GM19035 (cell line): ENCODE measurements around the gene NHS.
"Not testable (repeated sequence)": the region's sequence is repeated elsewhere in the genome, so short reads cannot be mapped to it uniquely, and the experiment has no call there.

Experiments used
- ATAC-seq: cut with Tn5 transposase; IDR thresholded peaks from one replicate; pipeline ENCODE4 v1.9.1; 2021; ENCODE audit not compliant: unreplicated experiment

Gene NHS

DNA sequence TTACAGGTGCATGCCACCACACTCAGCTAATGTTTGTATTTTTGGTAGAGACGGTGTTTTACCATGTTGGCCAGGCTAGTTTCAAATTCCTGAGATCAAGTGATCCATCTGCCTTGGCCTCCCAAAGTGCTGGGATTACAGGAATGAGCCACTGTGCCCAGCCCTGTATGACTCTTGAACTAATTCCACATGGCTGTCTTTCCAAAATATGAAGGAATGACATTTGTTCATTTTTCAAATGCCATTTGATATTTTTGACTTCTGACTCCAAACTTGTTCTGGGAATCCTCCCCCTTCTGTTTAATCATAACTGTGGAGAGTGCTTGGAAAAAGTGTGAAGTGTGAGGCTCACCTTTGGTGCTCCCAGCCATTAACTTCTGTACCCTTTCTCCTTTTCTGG lies 119.2 kb downstream of the NHS start:
- ATAC-seq: no peak

DNA sequence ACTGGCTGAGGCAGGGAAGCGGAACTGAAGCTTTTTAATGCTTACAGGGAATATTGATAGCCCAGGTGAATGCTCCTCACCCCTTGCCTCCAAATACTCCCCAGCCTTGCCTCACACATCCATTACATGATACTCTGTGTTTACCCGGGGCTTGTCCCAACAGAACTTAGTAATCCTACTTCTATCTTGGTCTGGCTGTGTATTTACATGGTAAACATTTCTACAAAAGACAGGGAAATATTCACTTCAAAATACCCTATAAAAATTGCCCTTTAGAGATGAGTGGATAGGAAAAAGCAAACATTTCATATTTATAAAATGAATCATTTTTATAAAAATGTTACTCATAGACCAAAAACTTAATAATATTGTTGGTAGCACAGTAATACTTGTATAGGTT lies 120.1 kb downstream of the NHS start:
- no peak for ATAC-seq

DNA sequence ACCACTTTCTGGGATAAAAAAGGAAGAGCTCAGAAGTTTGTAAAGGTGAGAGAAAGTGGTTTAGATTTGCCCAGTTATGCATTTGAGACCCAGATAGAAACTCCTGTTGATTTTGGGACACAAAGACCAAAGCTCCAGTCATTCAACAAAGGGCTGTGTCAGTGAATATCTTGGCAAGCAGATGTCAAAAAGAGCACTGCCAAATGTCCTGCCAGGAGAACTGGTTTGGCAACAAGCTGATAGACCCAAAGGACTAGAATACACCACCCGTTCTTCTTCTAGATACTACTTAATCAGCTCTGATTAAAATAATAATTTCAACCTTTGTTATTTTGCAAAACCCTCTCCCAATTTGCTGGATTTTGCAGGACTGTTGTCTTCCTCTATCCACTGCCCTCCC lies 121.4 kb downstream of the NHS start:
- no peak for ATAC-seq

DNA sequence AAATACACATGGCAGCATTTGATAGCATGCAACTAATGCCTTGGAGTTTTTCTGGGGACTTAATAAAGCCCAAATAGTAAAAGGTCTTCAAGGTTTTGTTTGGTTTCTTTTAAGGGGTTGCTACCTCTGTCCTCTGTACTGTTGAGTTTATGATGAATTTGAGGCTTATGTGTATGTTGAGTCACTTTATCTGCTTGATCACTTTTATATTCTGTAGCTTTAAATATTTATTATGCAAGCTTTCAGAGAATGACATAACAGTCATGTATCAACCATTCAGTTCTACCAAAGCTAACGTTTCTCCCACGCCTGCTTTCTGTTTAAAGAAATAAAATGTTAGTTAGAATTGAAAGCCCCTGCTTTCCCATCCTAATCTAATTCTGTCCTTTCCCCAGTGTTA lies 122.2 kb downstream of the NHS start:
- ATAC-seq: no peak

DNA sequence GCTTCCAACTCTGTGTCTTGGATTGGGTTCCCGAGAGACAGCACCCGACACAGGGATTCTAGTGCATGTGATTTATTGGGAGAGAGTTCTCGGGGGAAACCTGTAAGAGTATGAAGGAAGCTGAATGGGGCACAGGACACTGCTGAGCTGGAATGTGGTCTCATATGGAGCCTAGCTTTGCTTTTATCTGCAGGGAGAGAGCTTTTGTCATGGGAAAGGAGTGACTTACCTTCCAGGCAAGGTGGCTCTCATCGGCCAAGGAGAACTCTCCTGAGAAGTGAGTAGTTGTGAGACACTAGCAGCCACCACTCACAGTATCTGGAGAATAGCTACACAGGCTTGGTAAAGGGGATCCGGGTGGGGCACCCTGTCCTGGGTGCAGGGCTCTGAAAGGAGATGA lies 124.5 kb downstream of the NHS start:
- no peak for ATAC-seq

DNA sequence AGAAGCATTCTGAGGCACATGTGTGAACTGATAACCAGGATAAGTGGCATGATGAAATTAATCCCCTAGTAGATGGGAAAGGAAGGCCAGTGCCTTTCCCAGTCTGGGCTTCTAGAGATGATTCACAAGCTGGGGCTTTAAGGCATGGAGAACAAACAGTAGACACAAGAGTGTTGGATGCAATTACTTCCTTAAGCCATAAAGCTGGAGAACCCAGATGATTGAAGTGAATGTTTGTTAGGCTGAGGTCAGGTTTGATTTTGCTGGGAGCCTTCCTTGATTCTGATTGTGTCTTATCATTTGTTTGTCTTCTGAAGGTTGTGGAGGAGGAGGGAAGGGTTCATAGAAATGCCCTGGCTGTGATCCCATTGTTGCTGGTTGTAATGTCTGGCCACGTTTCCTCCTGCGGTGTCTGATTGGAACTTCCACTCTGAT lies 125.2 kb downstream of the NHS start:
- ATAC-seq: no peak

DNA sequence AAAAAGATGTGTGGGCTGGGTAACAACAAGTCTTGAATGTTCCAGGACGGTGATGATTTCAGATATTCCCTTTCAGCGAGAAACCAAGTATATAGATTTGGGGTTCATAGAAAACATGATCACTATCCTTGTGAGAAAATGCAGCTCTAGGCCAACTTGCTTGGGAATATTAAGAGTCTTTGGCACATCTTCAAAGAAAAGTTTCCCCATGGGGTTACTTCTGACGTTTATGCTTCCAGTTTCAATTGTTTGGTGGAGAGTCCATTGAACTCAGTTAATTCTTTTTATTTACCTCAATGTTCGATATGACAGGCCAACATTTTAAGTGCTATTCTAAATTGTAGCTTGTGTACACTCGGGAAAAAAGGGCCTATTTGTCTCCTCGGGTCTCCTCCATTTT lies 126.7 kb downstream of the NHS start:
- ATAC-seq: no peak

DNA sequence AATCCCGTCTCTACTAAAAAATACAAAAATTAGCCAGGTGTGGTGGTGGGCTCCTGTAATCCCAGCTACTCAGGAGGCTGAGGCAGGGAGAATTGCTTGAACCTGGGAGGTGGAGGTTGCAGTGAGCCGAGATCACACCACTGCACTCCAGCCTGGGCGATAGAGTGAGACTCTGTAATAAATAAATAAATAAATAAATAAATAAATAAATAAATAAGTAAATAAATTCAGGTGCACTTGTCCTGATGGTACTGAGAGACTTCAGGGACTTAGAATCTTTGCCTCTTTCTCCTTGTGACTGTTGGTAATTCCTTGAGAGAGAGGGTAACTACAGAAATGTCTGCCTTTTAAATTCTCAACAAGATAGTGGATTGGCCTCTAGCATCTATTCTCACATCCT lies 131.4 kb downstream of the NHS start:
- not testable (repeated sequence) for ATAC-seq

DNA sequence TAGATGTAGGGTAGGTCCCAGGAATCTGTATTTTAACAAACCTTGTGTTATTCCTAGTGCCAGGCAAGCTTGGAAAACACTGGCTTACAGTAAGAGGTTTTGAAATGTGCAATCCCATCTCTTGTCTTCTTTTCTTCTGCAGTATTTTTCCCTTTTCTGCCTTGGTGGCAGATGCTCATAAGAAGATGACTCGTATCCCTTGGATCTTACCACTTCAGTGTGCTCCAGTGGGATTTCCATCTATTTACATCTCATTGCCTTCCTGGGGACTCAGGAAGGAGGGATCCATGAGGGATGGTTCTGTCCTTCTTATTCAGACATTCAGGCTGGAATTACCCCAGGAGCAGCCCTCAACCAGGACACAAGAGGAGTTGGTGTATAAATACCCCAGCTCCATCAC lies 136.6 kb downstream of the NHS start:
- ATAC-seq: no peak

DNA sequence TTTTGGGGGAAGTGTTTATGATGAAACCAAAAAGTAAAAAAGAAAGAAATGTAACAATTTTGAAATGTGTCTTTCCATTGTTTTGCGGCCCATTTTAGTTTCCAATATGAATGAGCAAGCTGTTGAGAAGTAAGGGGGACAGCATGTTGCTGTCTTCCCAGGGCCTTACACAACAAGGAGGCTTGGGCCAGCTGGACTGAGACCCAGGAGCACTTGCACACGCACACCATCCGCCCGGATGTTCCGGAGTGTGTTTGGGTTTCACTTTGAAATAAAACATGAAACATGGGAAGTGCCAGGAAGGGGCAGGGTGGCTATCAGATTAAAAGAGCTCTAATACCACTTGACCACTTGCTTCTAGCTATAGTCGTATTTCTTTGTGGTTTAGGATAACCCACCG lies 144.4 kb downstream of the NHS start:
- ATAC-seq: no peak

DNA sequence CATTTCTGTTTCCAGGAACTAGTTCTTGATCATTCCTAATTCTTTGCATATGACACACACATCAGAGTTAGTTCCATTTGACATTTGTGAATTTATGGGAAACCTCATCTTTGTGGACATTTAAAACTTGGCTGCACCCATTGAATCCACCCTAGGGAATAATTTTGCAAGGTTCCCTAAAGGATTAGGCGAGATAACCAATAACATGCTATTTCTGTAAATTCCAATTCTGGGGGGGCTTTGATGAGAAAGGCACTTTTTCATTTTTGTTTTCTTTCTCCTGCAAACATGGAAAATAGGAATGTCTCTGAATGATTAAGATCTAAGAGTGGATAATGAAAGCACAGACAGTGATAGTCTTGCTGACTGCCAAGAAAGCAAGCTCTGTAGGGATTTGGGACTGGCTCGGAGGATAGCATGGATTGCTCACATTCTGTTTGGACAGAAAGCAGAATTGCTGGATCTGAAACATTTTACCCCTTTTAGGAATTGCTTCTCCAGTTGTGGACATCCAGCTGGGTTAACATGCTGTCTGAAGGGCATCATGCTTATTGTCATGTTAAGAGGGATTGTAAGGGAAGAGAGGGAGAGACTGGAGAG lies 145.1 kb downstream of the NHS start:
- no peak for ATAC-seq

DNA sequence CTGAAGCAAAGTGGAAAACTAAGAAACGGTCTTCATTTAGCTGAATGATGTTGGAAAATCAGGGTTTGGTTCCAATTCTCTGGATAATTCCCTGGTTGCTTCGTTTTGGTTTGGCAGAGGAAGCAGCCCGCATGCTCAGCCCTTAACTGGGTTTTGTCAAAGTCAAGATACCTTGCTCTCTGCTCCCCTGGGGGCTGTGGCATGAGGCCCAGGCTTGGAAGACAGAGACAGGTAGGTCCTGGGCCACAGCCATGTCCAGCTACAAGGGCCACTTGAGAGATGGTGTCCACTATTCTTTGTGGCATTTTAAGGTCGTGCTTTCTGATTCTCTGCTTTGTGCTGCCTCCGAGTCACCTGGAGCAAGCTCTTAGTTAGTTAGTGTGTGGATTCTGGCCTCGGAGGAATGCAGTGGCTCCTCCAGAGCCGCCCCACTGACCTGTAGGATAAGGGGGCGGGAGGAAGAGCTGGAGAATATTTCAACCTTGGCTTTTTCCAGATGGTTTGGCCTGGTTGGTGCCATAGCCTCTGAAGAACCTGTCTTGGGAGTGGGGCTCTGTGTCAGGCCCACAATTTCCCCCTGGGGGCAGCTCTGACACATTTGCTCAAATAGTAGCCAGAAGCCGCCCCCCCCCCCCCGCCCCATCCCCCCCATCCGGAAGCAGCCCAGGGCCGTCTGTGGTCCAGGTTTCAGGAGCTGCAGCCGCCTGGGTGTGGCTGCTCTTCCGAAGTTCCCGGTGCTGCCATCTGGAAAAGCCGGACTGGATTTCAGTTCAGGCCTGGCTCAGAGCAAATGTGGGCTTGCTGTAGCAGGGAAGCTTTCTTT lies 147.1 kb downstream of the NHS start:
- ATAC-seq: no peak

DNA sequence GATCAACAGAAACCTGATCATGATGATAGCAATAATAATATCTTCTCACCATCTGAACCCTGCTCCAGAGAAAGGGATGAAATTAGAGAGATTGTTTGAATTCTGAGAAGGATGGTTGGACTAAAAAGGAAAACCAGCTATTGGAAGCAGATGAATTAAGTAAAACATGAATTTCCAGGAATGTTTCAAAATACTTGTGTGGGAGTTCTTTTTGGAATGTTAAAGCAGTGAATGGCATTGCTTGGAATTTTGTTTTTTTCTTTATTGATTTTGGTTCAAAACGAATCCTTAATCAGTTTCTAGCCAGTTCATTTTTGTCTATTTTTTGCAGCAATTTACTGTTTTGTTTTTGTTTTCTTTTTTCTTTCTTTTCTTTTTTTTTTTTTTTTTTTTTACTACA lies 150.3 kb downstream of the NHS start:
- ATAC-seq: no peak

DNA sequence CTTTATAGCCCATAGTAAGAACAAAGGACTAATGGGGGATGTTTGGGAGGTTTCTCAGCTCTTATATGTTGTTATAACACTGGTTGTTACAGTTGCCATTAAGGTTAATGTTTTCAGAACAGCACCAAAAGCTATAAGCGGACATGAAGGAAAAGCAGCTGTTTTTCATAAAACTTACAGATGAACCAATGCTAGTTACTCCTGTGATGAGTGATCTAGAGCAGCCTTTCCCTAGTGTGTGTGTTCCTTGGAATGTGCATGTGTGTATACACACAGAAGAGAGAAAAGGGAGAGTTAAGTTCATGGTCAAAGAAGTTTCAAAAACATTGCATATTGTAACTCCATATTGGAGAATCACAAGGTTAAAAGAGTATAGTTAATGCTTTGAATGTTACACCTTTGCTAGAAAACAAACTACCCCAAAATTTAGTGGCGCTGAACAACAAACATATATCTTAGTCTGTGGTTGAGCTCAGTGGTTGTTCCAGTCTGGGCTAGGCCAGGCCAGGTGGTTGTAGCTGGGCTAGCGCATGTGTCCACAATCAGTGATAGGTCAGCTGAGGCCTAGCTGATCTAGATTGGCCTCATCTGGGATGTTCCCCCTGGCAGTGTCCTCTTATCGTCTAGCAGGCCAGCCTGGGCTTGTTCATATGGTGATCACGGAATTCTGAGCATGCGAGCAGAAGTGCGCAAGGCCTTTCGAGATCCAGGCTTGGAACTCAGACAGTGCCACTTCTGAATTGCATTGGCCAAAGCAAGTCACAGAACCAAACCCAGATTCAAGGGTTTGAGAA lies 151.0 kb downstream of the NHS start:
- ATAC-seq: no peak

DNA sequence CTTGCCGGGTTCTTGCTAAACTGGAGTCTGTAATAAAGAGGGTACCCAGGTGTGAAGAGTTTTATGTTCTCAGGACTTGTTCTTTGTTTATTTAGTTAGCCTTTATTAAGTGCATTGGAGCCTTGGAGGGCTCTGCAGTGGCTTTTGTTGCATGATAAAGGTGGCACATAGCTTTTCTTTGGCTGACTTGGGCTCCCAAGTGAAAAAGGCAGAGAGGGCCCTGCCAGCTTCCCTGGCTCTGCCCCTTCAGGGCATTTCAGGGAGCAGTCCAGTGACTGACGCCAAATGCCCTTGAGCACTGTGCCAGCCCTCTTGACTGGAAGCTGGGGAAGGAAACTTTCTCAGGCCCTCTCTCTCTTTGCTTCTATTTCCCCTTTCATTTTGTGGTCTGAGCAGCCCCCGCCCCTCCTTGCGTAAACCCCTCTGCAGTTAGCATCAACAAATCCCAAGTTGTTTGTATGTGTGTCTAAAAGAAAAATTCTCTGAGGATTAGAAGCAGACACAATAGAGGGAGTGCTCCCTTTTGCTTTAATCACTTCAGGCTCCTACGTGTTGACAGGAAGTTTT lies 152.2 kb downstream of the NHS start:
- ATAC-seq: no peak

DNA sequence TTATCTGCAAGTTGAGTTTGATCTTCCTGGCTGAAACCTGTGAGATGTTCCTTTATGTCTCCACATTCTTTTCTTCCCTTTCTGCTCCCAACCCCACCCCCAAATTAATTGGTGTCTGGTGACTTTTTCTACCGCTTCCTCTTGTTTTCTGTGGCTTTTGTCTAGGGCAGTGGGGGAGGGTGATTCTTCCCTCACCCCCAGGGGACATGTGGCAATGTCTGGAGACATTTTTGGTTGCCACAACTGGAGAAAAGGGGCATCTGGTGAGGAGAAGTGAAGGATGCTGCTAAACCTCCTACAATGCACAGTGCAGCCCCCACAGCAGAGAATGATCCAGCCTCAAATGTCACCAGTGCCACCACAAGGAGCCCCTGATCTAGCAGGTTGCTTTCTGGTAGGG lies 152.9 kb downstream of the NHS start:
- ATAC-seq: no peak

DNA sequence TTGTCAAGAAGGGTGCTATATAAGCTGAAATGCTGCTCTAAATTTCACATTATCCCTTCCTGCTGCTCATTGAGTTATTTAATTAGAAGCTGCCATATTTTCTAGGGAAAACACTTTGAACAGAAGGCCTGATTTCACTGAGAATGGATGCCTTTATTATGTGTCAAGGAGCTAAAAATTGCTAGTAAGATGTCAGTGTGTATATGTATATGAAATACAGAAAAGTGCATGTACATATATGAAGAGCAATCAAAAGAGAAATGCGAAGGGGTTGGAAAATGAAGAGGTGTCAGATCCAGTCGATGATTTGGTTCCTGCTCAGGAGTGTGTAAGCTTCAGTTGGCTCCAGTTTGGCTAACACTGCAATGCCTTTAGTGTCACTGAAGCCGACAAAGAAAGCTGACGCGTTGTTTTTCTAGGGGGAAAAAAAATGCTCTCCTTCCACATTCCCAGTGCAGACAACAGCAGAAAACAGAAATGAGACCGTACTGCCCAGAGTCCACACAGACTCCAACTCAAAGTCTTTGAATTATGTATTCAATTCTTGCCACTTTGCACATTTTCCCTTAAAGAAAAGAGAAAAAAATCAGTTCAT lies 154.2 kb downstream of the NHS start:
- no peak for ATAC-seq

DNA sequence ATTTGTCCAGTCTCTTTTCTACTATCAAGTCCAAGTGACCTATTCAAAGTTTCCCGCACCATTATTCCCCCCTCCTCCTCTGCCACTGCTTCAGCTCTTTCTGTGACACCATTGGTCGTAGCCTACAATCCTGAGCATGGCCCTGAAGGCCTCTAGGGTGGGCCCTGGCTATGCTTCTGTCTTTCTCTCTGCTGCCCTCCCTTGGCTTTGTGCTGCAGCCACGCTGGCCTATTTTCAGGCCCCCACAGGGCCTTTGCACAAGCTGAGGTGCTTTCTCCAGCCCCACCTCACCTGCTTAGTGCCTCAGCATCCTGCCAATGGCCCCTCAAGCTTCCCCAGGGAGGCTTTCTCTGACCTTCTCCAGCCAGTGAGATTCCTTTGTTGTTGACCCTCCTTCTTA lies 156.5 kb downstream of the NHS start:
- no peak for ATAC-seq

DNA sequence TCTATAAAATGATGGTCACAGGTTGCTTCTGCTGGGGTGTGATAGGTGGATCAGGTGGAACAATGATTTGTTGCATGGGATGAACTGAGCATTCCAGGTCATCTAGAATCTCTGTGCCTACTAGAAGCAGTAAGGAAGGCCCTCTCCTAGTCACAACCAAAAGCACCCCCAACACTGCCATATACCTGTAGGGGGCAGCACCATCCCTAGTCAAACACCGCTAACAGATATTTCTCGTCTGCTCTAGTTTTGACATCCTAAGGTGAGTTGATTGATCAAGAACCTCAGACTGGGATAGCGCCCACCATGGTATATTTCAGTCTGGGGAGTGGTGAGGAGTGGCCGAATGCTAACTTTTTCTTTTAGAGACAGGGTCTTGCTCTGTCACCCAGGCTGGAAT lies 160.2 kb downstream of the NHS start:
- ATAC-seq: peak; percentile 63

DNA sequence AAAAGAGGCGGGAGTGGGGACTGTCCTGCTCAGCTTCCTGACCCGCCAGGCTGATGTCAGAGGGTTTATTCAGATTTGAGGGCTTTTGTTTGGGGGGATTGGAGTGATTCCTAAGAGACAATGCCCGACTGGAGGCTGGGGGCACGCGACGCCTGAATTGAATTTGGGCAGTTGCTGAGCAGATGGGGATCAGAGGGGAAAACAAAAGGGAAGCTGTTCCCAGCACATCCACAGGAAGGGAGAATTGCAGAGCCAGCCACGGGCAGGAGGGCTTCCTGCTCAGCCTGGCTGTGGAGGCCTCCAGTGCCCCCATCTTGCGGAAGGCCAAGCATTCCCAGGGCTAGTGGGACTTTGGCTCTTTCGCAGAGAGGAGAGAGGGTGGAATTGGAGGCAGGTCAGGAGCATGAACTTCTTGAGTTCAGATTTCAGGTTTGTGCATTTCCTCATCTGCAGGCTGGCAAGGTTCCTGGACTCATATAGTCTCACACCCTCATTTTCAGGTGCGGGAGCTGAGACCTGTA lies 162.8 kb downstream of the NHS start:
- ATAC-seq: no peak

DNA sequence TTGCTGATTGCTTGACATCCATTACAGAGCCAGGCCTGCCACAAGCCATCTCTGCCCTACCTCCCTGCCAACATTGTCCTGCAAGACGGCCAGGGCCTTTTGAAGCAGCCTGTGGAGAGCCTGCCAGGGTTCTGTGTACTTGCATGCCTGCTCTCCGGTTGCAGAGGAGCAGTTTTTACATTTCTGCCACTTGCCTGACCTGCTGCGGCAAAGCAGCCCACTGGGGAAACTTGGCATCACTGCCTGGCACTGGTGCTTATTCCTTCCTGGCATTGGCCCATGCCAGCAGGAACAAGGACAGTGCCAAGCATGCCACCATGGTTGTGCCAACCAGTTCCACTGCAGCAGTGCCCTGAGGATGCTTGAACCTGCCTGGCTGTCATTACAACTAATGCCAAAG lies 167.1 kb downstream of the NHS start:
- ATAC-seq: no peak
